HG03439 (cell line): Measurements from ENCODE around the gene ABHD8.

Experiments
- ATAC-seq: cut with Tn5 transposase; IDR thresholded peaks from one replicate; pipeline ENCODE4 v1.9.1; 2021; ENCODE audit warnings: mild to moderate bottlenecking, moderate library complexity; ENCODE audit not compliant: unreplicated experiment

The ABHD8 gene

GRCh38 chr19:17243830-17244617 is 59.2 kb downstream of the ABHD8 start:
- ATAC-seq: no peak

GRCh38 chr19:17243211-17243829 is 59.9 kb downstream of the ABHD8 start:
- ATAC-seq: no peak

DNA sequence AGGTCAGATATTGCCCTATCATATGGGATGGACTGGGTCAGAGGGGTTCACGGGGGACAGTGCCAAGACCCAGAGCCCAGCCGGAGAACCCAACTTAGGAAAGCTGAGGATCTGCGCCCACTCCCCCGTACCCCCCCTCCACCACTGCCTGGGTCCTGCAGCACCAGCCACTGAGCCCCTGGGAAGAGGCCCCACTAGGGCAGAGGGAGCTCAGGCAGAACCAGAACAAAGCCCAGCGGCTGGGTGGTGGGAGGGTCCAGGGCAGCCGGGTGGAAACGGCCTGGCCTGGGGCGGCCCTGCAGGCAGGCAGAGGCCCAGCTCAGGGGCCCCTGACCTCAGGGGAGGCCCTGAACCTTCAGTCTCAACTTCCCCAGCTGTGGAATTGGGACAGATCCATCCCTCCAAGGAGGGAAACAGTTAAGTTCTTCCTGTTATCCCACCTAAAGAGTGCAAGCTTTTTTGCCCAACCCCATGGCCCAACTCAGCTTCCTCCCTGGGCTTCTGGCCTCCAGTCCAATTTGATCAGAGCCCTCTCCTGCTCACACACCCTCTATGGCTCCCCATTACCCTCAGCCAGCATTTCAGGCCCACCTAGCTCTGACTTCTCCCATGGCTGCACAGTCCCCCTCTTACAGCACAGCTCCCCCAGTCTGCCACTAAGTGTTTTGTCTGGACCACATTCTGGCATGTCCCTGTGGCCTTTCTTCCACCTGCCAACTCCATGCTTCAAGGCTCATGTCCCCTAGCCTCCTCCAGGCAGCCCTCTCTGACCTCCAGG is 60.6 kb downstream of the ABHD8 start:
- ATAC-seq: no peak
